Epithelial cell of esophagus (primary cell): ENCODE data around the gene PDF.

Source experiments
- DNase-seq: peaks from one replicate; pipeline ENCODE4 v3.0.0; 2010; ENCODE audit warnings: low read depth
- H3K4me3 ChIP-seq: 2 replicates; pipeline ENCODE4 v1.5.1; 2011; ENCODE audit warnings: mild to moderate bottlenecking, low read length, control low read depth
- CTCF ChIP-seq: IDR thresholded peaks from 2 replicates; pipeline ENCODE4 v1.5.1; 2011; ENCODE audit warnings: low read depth, mild to moderate bottlenecking, low read length, control low read depth, inconsistent platforms; ENCODE audit not compliant: insufficient read depth; ENCODE audit errors: missing control alignments

PDF gene

DNA sequence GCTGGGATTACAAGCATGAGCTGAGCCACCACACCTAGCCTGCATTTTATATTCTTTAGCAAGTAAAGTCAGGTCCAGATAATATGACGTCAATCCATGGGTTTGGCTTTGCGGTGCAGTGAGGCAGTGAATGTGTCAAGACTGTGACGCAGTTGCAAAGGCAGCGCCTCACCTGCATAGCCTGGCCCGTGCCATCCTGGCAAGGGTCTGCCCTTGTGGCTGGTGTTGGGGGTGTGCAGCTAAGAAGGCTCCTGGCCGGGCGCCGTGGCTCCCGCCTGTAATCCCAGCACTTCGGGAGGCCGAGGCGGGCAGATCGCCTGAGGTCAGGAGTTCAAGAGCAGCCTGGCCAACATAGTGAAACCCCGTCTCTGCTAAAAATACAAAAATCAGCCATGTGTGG lies 7.0 kb downstream of the PDF start:
- TF ChIP-seq CTCF = no peak
- H3K4me3 ChIP-seq = no peak overlapping the region

DNA sequence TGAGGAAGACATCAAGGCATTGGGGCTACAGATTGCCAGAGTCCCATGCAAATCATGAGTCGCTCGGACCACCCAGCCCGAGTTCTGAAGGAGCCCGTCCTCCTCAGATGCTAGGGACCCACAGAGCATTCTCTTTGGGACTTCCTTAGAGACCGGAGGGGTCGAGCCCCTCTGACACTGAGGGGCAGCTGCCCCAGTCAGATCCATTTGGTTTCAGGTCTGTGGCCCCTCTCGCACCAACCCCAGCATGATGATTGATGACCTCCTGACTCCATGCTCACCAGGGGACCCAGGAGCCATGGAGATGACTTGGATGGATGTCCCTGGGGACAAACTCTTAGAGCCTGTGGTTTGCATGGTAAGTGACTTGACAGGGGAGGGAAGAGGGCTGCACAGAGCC lies 8.0 kb downstream of the PDF start:
- no peak for DNase-seq

More for the DNA sequence above, 7.0 kb downstream of the PDF start:
- no peak for DNase-seq

DNA sequence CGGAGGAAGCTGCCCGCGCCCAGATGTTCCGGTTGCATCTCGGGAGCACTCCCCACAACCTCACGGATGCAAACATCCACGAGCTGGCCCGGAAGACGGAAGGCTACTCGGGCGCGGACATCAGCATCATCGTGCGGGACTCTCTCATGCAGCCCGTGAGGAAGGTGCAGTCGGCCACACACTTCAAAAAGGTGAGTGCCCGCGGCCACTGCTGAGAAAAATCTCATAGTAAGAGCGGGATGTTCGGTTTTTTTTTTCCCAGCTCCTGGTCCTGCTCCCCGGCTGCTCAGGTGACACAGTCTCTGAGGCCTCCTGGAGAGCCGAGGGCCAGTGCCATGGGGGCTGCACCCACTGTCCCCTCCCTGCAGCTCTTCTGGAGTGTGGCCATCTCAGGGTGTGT lies 9.3 kb downstream of the PDF start:
- H3K4me3 ChIP-seq = no peak overlapping the region
- TF ChIP-seq CTCF = no peak
- DNase-seq = no peak

More for the DNA sequence above, 8.0 kb downstream of the PDF start:
- no peak for TF ChIP-seq CTCF
- no peak overlapping the region for H3K4me3 ChIP-seq

GRCh38 chr16:69320740-69321073 lies 9.7 kb downstream of the PDF start:
- TF ChIP-seq CTCF = no peak
- DNase-seq = no peak
- no peak overlapping the region for H3K4me3 ChIP-seq

DNA sequence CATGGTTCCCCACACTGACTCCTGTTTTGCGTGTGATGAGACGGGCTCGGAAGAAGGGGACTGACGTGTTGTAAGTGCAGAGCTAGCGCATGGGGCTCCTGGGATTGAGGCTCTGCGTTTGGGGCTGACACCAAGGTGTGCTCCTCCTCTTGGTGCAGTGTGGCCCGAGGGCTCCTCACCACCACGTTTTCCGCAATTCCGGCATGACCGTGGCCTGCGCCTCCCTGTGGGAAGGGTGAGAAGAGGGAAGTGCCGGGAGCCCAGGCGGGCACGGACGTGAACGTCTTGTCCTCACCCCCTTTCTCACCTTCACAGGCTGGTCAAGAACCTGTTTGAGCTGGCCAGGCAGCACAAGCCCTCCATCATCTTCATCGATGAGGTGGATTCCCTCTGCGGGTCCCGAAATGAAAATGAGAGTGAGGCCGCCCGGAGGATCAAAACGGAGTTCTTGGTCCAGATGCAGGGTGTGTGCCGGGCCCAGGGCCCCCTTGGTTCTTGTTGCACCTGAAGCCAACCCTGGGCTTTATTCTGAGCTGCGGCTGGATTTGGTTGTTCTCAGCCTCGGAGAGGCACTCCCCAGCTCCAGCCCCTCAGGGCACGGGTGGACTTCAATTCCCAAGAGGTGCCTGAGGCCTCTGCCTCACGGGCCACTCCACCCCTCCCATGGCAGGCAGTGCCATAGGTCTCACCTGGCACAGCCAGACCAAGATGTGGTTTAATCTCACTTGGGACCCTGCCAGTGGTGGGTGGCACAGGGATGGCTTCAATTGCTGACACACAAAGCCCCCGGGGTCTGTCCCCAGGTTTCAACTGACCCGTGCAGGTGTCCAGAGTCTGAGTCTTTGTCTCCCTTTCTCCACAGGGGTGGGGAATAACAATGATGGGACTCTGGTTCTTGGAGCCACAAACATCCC lies 10.3 kb downstream of the PDF start:
- DNase-seq = no peak
- no peak for TF ChIP-seq CTCF
- no peak overlapping the region for H3K4me3 ChIP-seq

GRCh38 chr16:69319381-69319780 lies 11.0 kb downstream of the PDF start:
- no peak overlapping the region for H3K4me3 ChIP-seq
- DNase-seq = no peak
- TF ChIP-seq CTCF = no peak

DNA sequence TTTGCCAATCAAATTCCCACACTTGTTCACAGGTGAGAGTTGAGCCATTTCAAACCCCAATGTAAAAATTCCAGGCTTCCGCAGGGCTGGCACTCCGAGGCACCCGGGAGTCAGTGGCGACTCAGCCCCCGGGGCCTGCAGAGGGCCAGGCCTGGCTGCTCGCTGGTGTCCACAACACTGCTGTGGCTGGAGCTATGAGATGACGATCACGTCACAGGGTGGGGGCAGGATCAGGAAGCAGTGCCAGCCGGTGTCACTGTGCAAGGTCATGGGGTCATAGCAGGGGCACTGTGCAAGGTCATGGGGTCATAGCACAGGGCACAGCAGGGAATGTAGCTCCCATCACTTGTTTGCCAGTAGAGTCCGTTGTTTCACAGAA lies 11.5 kb downstream of the PDF start:
- no peak overlapping the region for H3K4me3 ChIP-seq
- DNase-seq = no peak
- no peak for TF ChIP-seq CTCF
